22Rv1 (cell line): Measurements from ENCODE around the gene SNCAIP.

ENCODE experiments used
- ZFX ChIP-seq: fragments of 450-650 bp; IDR thresholded peaks from 2 replicates; pipeline ENCODE4 v1.6.1; 2017; ENCODE audit warnings: antibody characterized with exemption, borderline replicate concordance
- TF ChIP-seq, protein P1 (sequence below): fragments of 450-650 bp; IDR thresholded peaks from 2 replicates; pipeline ENCODE4 v1.5.1; 2017; ENCODE audit warnings: mild to moderate bottlenecking

DNA sequence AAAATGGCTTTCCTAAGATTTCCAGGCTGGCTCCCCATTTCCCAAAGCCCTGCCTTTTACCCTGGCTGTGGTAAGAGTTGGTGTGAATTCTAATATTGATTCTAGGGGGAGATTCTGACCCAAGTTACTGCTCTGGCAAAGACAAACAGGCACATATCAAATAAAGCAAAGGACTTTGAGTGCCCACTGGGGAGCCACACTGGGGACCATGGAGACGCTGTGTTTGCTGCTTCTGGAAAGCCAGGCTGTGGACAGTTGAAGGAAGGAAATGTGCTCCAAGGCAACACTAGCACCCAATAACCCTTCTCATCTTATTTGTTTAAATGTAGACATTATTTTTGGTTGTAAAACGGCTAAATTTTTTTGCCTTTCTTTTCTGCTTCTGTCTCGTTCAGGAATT lies 78.7 kb downstream of the SNCAIP start:
- TF ChIP-seq, protein P1, sequence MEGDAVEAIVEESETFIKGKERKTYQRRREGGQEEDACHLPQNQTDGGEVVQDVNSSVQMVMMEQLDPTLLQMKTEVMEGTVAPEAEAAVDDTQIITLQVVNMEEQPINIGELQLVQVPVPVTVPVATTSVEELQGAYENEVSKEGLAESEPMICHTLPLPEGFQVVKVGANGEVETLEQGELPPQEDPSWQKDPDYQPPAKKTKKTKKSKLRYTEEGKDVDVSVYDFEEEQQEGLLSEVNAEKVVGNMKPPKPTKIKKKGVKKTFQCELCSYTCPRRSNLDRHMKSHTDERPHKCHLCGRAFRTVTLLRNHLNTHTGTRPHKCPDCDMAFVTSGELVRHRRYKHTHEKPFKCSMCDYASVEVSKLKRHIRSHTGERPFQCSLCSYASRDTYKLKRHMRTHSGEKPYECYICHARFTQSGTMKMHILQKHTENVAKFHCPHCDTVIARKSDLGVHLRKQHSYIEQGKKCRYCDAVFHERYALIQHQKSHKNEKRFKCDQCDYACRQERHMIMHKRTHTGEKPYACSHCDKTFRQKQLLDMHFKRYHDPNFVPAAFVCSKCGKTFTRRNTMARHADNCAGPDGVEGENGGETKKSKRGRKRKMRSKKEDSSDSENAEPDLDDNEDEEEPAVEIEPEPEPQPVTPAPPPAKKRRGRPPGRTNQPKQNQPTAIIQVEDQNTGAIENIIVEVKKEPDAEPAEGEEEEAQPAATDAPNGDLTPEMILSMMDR: no peak
- no peak for TF ChIP-seq ZFX
